BE2C (cell line): Measurements from ENCODE around the gene HOXA2.

Experiments
- DNase-seq: peaks from one replicate; pipeline ENCODE4 v3.0.0-alpha.2; 2020
- H3K27me3 ChIP-seq: fragments of 250-450 bp; sonication (Bioruptor Pico); 2 replicates; pipeline ENCODE4 v1.5.1; 2020; ENCODE audit warnings: mild to moderate bottlenecking
- H3K36me3 ChIP-seq: fragments of 250-450 bp; sonication (Bioruptor Pico); 2 replicates; pipeline ENCODE4 v1.5.1; 2020; ENCODE audit warnings: mild to moderate bottlenecking
- H3K4me1 ChIP-seq: fragments of 250-450 bp; sonication (Bioruptor Pico); 2 replicates; pipeline ENCODE4 v1.5.1; 2020
- H3K4me3 ChIP-seq: 2 replicates; pipeline ENCODE4 v1.5.1; 2011; ENCODE audit warnings: low read depth, low read length
- H3K9me3 ChIP-seq: fragments of 250-450 bp; sonication (Bioruptor Pico); 2 replicates; pipeline ENCODE4 v1.5.1; 2020
- CTCF ChIP-seq: IDR thresholded peaks from 2 replicates; pipeline ENCODE4 v1.5.1; 2012; ENCODE audit warnings: mild to moderate bottlenecking, low read depth, low read length

HOXA2 gene

DNA sequence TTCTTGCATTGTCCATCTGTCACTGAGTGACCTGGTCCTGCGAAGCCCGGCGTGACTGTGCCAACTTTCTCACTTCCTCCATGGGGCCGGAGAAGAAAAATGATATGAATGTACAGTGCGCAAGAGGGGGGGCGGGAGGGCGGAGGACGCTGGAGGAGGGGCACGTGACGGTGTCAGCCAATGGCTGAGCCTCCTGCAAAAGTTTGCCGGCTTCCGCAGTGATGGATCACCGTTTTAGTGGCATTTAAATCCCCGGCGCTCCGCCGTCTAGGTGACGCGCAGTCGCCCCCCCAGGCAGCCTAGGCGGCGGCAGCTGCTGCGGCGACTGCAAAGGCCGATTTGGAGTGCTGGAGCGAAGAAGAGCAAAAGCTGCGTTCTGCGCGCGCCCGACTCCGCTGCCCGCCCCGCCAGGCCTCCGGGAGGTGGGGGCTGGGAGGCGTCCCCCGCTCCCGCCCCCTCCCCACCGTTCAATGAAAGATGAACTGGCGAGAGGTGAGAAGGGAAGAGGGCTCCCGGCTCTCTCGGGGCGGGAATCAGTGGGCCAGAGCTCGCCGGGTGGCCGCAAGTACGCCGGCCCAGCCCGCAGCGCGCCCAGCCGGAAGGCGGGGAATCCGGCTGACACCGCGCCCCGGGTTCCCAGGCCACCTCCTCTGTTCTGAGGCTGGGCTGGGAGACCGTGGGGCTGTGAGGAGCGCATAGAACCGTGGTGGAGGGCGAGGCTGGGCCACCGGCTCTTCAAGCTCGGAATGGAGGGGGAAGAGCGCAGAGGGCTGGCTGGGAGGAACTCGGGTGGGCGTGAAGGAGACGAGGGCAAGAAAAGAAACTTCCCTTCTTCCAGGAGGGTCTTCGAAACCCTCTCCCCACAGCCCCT is 6.4 kb downstream of the HOXA2 start, which contains the start of gene HOXA1:
HOXA1 (minus strand) TSS at position 104 of the 871 bp plus-strand sequence; CDS start at position 16, 88 bp downstream.
- TF ChIP-seq CTCF, result no peak
- Histone ChIP-seq H3K4me1 (no peaks in the 10 kb centered on the region), H3K27me3 (peaks cover 99% of the 10 kb centered on the region), H3K4me3 (no peak within 1 kb of the TSS), H3K36me3 (no peaks in the 10 kb centered on the region), H3K9me3 (no peaks in the 10 kb centered on the region)
- no peak for DNase-seq

DNA sequence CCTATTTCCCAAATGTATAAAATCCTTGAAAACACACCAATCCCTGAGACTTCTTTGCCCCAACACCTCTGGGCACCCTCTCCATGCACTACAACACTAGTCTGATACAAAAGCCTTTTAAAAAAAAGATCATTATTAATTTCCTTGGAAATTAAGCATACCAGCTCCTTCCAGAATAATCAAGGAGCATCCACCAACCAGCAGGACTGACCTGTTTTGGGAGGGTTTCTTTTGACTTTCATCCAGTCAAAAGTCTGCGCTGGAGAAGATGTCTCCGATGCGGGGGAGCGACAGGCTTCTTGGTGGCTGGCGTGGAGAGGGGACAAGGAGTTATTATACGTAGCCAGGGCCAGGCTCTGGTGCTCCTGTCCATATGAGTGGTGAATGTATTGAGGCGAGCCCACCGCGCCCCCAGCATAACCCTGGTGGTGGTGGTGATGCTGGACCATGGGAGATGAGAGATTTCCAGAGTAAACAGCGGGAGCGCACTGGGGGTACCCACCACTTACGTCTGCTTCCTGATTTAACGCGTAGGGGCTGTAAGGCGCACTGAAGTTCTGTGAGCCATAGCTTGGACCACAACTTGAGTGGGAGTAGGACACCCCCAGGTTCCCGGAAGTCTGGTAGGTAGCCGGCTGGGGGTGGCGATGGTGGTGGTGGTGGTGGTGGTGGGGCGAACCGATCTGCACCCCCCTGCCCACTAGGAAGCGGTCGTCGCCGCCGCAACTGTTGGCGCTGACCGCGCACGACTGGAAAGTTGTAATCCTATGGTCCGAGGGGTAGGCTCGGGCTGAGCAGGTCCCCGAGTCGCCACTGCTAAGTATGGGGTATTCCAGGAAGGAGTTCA is 7.2 kb downstream of the HOXA2 start:
- no peaks in the 10 kb centered on the region for H3K36me3 ChIP-seq
- H3K9me3 ChIP-seq, result no peaks in the 10 kb centered on the region
- DNase-seq, result no peak
- peaks cover 99% of the 10 kb centered on the region for H3K27me3 ChIP-seq
- no peaks in the 10 kb centered on the region for H3K4me1 ChIP-seq
- H3K4me3 ChIP-seq, result no peak overlapping the region
- TF ChIP-seq CTCF, result no peak

DNA sequence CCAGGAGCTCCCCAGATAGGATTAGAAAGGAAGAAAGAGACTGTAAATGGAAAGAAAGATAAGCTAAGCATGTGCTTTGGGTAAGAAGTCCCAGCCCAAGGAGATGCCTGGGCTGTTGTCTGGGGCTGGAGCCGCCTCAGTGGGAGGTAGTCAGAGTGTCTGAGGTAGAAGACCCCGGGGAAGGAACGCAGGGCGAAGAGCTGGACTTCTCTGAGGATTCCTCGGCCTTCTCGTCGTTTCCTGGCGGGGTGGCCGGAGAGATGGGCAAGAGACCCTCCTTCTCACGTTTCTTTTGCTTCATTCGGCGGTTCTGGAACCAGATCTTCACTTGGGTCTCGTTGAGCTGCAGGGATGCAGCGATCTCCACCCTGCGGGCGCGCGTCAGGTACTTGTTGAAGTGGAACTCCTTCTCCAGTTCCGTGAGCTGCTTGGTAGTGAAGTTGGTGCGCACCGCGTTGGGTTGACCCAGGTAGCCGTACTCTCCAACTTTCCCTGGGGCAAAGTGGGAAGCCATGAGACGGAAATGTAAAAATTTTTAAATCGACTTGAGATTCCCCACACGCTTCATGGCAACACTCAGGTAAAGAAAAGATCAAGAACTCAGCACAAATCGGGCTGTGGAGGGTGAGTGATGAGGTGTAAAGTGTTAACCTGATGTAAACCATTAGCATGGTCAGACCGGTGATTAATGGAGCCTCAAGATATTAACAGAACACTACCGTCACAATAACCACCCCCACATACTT is 8.0 kb downstream of the HOXA2 start:
- no peaks in the 10 kb centered on the region for H3K36me3 ChIP-seq
- H3K9me3 ChIP-seq, result no peaks in the 10 kb centered on the region
- no peak for TF ChIP-seq CTCF
- peaks cover 99% of the 10 kb centered on the region for H3K27me3 ChIP-seq
- H3K4me1 ChIP-seq, result no peaks in the 10 kb centered on the region
- no peak overlapping the region for H3K4me3 ChIP-seq
- DNase-seq, result no peak

DNA sequence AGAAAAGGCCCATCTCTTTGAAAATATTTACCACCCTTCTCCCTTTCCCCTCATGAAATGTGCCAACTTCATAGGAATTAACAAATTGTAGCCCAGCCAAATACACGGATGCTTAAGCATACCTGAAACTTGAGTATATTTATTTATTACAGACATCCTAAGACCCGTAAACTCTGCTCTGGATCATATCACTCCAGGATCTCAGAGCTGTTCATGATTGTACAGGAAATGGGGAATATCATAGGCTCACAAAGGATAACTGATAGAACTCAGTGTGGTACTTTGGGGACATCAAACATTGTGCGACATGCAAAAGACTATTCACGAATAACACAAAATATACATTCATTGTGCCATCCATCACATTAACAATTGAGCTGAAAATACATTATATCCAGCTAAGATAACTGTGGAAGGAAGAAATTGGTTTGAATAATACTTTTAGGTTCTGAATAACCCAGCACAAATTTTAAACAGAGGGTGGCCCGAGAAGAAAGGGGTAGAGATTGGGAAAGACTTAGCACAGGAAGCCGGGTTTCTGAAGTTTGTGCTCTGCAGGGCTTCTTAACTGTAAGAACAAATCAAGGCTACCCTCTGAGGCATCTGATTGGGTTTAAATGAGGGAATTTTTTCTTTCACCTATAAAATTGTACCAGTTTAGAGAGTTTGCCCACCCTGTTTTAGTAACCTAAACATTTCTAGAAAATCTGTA is 9.1 kb downstream of the HOXA2 start:
- no peak for DNase-seq
- Histone ChIP-seq H3K27me3 (peaks cover 99% of the 10 kb centered on the region), H3K9me3 (no peaks in the 10 kb centered on the region), H3K4me3 (no peak overlapping the region), H3K36me3 (no peaks in the 10 kb centered on the region), H3K4me1 (no peaks in the 10 kb centered on the region)
- TF ChIP-seq CTCF, result no peak

GRCh38 chr7:27092819-27093110 is 9.7 kb downstream of the HOXA2 start:
- Histone ChIP-seq H3K9me3 (no peaks in the 10 kb centered on the region), H3K36me3 (no peaks in the 10 kb centered on the region), H3K4me3 (no peak overlapping the region), H3K4me1 (no peaks in the 10 kb centered on the region), H3K27me3 (peaks cover 99% of the 10 kb centered on the region)
- no peak for TF ChIP-seq CTCF
- no peak for DNase-seq
